Right ventricle myocardium inferior (tissue), 1 donor: ENCODE data around the gene DHRS2. TPM values are rescaled to one million over a fixed set of nuclear protein-coding genes. Genes with fewer than 3 reads are reported as not detected.

Experiments
- ATAC-seq: fragments of 200-7000 bp; cut with Tn5 transposase; one replicate; pipeline ENCODE4 v1.9.1; 2020; ENCODE audit warnings: mild to moderate bottlenecking, moderate library complexity
- DNase-seq: peaks from one replicate; pipeline ENCODE4 v3.0.0; 2021; ENCODE audit errors: missing footprints
- intact Hi-C: fragments of 100-400 bp; cut with DNase I; formaldehyde crosslinking; loops from one replicate; pipeline ENCODE4 v1.11.0; 2022
- total RNA-seq: library from RNA; stranded (reverse); fragmentation: NEBNext Ultra II Directional; extraction: Animal tissue kit (Norgen Biotek cat#: 25700); gene quantifications from one replicate; pipeline ENCODE4 v1.2.1, GENCODE V29; 2021
- donor health status: DM: no; HTN: yes; CAD: no; lungs with severe emphysema.

Gene DHRS2
- total RNA-seq, 1 donor from 2014 or later = not detected

DNA sequence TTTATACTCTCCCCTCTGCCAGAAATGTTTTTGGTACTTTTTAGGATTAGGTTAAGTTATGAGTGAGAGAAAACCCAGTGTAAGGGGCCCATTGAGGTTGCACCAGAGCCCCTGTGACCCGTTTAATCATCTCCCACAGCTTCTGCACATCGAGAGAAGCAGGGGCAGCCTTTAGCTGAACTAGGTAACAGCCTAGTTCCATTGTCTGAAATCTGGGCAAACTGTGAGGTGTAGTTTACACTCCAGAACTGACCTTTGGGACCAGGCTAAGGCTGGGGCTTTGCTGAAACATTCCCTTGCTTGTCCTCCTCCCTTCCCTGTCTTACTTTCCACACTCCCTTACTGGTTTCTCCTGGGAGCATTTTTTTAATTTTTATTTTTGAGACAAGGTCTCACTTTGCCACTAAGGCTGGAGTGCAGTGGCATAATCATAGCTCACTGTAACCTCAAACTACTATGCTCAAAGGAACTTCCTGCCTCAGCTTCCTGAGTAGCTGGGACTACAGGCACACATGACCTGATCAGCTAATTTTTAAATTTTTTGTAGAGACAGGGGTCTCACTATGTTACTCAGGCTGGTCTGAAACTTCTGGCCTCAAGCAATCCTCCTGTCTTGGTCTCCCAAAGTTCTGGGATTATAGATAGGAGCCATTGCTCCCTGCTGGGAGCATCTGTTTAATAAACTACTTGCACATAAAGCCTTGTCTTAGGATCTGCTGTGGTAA, 25.9 kb upstream of the DHRS2 start:
- intact Hi-C loops = no loop called here
- ATAC-seq (no peak), DNase-seq (no peak)

GRCh38 chr14:23610815-23611289, 25.3 kb upstream of the DHRS2 start:
- DNase-seq (no peak), ATAC-seq (no peak)
- intact Hi-C loops = no loop called here

DNA sequence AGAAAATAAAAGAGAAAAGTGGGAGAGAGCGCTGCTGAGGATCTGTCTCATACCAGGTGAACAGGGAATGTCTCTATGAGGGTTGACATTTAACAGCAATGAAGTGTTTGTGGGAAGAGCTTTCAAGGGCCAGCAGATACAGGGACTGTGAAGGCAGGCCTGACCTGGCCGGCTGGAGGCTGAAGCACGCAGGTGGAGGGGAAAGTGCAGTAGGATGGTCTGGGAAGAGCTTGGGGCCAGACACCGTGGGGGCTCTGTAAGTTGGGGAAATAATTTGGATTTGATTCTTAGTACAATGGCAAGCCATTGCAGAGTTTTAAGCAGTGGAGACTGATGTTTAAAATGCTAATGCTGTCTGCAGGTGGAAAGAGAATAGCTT, 23.8 kb upstream of the DHRS2 start:
- no peak for ATAC-seq
- intact Hi-C loops = no loop called here

GRCh38 chr14:23612802-23613201, 23.4 kb upstream of the DHRS2 start:
- ATAC-seq = no peak
- intact Hi-C loops = no loop called here

More for the DNA sequence above, 23.8 kb upstream of the DHRS2 start:
- no peak for DNase-seq

GRCh38 chr14:23613242-23614070, 22.7 kb upstream of the DHRS2 start:
- DNase-seq (no peak), ATAC-seq (no peak)
- intact Hi-C loops = no loop called here

More at GRCh38 chr14:23612802-23613201, 23.4 kb upstream of the DHRS2 start:
- no peak for DNase-seq

GRCh38 chr14:23614395-23614828, 21.8 kb upstream of the DHRS2 start:
- intact Hi-C loops = no loop called here
- DNase-seq = no peak
- ATAC-seq = no peak

GRCh38 chr14:23615856-23616255, 20.3 kb upstream of the DHRS2 start:
- intact Hi-C loops = no loop called here
- DNase-seq (no peak), ATAC-seq (no peak)

DNA sequence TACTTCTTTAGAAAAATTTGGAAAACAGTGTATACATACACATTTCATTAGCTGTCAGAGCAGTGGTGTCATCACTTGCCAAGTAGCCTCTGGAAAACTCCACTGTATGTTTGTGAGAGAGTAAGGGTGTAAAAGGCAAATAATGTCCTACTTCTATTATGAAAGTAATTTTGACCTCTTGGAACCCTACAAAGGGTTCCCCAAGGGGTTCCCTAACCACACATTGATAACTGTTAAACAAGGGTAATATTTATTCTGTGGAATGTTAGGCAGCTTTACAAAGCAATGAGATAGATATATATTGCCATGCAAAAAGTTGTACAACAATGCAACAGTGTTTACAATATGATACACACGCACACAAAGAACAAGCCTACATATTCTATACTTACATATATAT, 18.6 kb upstream of the DHRS2 start:
- DNase-seq (no peak), ATAC-seq (no peak)
- intact Hi-C loops = no loop called here

DNA sequence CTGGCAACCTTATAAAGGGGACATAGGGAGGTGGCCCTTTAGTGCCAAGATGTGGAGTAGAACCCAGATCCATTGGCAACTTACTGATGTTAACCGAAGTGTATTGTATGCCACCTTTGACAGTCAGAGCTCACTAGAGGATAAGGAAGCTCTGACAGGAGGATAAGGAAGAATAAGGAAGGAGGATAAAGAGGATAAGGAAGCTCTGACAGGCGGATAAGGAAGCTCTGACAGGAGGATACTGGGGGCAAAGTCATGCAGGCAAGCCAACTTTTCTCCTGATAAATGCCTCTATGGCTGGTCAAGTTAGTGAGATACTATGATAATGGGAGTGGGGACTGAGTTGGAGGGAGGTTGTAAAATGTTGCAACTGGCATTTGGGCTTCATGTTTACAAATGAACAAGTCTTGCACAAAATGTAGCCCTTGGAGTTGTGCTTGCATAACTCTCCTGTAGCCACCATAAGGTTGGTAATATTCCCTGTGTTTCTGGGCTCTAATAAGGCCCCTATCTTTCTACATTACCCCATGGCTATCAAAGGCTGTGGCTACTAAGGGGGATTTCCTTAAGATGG, 17.7 kb upstream of the DHRS2 start:
- ATAC-seq = no peak
- intact Hi-C loops = no loop called here
- no peak for DNase-seq

DNA sequence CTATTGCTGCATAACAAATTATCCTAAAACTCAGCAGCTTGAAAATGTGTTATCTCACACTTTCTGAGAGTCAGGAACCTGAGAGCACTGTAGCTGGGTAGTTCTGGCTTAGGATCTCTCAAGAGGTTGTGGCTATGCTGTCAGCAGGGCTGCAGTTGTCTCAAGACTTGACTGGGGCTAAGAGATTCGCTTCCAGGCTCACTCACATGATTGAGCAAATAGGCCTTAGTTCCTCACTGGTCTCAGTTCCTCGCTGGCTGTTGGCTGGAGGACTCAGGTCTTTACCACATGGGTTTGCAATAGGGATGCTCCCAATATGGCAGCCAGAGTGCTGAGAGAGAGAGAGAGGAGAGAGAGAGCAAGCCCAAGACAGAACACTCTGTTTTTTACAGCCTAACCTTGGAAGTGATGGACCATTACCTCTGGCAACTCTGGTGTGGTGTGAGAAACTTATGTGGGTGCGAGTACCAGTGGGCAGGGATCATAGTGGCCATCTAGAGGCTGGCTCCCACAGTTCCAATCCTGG, 15.9 kb upstream of the DHRS2 start:
- no peak for ATAC-seq
- no peak for DNase-seq
- intact Hi-C loops = no loop called here

DNA sequence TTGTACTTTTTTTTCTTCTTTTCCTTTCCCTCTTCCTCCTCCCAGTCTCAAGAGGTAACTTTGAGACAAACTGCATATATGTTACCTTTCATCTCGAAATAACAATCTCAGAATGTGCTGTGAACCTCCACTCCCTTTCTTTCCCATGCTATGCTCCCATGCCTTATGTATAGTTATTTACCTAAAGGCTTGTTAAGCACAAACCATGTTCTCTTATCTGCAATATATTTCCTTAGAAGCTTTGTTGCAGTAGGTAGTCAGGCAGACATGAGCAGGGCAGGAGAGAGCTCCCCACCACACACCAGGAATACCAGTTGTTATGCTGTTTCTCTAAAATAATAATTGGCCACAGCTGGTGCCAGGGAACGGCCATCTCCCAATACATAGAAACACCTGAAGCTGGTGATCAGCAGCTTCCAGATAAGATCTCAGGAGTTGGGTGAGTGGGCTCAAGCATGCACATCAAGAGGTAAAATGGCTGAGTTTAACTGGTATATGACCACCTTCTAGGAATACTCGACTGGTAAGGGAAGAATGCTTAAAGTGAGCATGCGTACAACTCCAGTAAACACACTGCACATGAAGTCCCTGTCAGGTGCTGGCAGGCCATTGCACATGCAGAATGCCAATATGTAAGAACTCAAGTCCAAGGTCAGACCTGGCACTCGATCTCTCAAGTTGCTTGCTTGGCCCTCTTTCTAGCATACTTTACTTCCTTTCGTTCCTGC, 14.8 kb upstream of the DHRS2 start:
- ATAC-seq (no peak), DNase-seq (no peak)
- intact Hi-C loops = no loop called here

GRCh38 chr14:23621932-23622730, 14.0 kb upstream of the DHRS2 start:
- ATAC-seq (no peak), DNase-seq (no peak)
- intact Hi-C loops = no loop called here

GRCh38 chr14:23622990-23623389, 13.2 kb upstream of the DHRS2 start:
- intact Hi-C loops = no loop called here
- DNase-seq (no peak), ATAC-seq (no peak)

GRCh38 chr14:23623962-23624361, 12.2 kb upstream of the DHRS2 start:
- no peak for ATAC-seq
- no peak for DNase-seq
- intact Hi-C loops = no loop called here

DNA sequence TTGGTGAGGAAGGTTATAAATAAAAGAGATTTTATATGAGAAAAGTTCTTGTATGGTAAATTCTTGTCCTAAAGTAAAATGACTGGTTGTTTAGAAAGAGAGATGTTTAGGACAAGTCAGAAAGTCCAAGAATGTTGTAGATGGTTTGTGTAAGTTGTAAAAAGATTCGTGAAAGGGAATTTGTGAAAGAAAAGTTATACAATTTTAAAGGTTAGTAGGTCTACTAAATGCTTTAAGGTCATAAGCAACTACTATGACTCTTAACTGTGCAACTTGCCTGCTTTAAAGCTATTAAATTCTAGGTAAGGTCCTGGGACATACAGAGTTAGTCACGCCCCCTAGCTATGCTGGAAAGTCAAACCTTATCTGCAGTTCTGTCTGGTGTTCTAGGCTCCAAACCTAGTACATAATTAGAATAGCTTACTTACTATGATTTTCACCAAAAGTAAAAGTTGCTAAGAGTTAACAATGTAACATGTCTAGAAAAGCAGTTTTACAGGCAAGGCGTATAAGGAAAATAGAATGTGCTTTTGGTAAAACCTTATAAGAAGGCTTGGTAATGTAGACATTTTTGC, 11.2 kb upstream of the DHRS2 start:
- DNase-seq = no peak
- ATAC-seq = no peak
- intact Hi-C loops = no loop called here

DNA sequence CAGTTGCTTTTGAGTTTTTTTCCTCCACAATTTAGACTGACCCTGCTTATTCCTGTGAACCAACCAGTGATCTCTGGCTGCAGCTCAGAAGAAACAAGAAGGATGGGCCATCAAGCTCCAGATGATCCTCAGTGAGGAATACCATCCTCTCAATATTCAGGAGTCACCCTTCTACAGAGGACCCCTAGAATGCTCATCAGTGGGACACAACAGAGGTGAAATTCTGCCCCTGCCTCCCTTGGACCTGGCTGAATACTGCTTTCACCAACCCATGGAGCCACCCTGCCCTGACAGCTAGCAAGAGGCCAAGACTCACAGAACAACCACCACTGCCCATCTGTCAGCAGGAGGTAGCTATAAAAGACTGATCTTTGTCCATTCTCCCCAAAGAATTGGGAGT, 9.2 kb upstream of the DHRS2 start:
- ATAC-seq = no peak
- intact Hi-C loops = no loop called here
- DNase-seq = no peak

DNA sequence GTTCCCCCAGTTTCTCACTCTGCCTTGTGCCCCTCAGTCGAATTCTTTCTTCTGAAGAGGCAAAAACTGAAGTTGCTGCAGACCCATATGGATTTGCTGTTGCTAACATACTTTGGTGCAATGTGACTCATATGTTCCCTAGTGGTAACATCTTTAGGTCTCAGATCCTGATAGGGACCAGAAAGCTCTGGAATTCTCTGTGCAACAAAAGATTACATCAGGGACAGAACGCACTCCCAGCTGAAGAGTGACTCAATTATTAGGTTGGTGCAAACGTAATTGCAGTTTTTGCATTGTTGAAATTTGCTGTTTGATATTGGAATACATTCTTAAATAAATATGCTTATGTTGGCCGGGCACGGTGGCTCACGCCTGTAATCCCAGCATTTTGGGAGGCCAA, 8.2 kb upstream of the DHRS2 start:
- no peak for DNase-seq
- no peak for ATAC-seq
- intact Hi-C loops = no loop called here

DNA sequence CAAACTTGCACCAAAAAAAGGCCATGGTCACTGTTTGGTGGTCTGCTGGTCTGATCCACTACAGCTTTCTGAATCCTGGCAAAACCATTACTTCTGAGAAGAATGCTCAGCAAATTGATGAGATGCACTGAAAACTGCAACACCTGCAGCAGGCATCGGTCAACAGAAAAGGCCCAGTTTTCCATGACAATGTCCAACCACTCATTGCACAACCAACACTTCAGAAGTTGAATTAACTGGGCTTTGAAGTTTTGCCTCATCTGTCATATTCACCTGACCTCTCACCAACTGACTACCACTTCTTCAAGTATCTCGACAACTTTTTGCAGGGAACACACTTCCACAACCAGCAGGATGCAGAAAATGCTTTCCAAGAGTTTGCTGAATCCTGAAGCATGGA, 7.0 kb upstream of the DHRS2 start:
- no peak for DNase-seq

More for the DNA sequence above, 7.0 kb upstream of the DHRS2 start:
- intact Hi-C loops = no loop called here
- ATAC-seq = no peak
